H9 (cell line): ENCODE measurements around the gene KIAA1549. TPM values are rescaled to one million over a fixed set of nuclear protein-coding genes. Genes with fewer than 3 reads are reported as not detected.

ENCODE experiments used
- DNase-seq: peaks from one replicate; pipeline ENCODE4 v3.0.0-alpha.2; 2017
- H2AFZ ChIP-seq: one replicate; pipeline ENCODE4 v1.6.1; 2013; ENCODE audit warnings: mild to moderate bottlenecking, low read length, control low read depth, moderate library complexity
- H2AK5ac ChIP-seq: 2 replicates; pipeline ENCODE4 v1.6.1; 2013; ENCODE audit warnings: low read length, control low read depth, mixed read lengths; ENCODE audit not compliant: insufficient read length
- H2BK120ac ChIP-seq: one replicate; pipeline ENCODE4 v1.6.1; 2013; ENCODE audit warnings: low read depth, mild to moderate bottlenecking, low read length, control low read depth, inconsistent platforms; ENCODE audit not compliant: poor library complexity, severe bottlenecking
- H2BK12ac ChIP-seq: 2 replicates; pipeline ENCODE4 v1.6.1; 2013; ENCODE audit warnings: low read length, control low read depth, mixed read lengths, low read depth; ENCODE audit not compliant: insufficient read length
- H2BK15ac ChIP-seq: 2 replicates; pipeline ENCODE4 v1.6.1; 2013; ENCODE audit warnings: low read depth, low read length, control low read depth
- H2BK20ac ChIP-seq: one replicate; pipeline ENCODE4 v1.6.1; 2013; ENCODE audit warnings: low read depth, mild to moderate bottlenecking, low read length, control low read depth, inconsistent platforms; ENCODE audit not compliant: poor library complexity, severe bottlenecking
- H2BK5ac ChIP-seq: 2 replicates; pipeline ENCODE4 v1.6.1; 2013; ENCODE audit warnings: low read length, control low read depth, mixed read lengths; ENCODE audit not compliant: insufficient read length
- H3K14ac ChIP-seq: 2 replicates; pipeline ENCODE4 v1.6.1; 2013; ENCODE audit warnings: low read length, control low read depth; ENCODE audit not compliant: insufficient read depth
- H3K18ac ChIP-seq: 2 replicates; pipeline ENCODE4 v1.6.1; 2013; ENCODE audit warnings: low read depth, mild to moderate bottlenecking, mixed read lengths, low read length, control low read depth; ENCODE audit not compliant: insufficient read length
- H3K23ac ChIP-seq: 2 replicates; pipeline ENCODE4 v1.6.1; 2013; ENCODE audit warnings: low read length, control low read depth, mixed read lengths, low read depth; ENCODE audit not compliant: insufficient read length
- H3K23me2 ChIP-seq: 2 replicates; pipeline ENCODE4 v1.6.1; 2013; ENCODE audit warnings: low read depth, mild to moderate bottlenecking, mixed read lengths, low read length, control low read depth; ENCODE audit not compliant: insufficient read length, poor library complexity, severe bottlenecking
- H3K27ac ChIP-seq: 2 replicates; pipeline ENCODE4 v1.5.1; 2013; ENCODE audit warnings: low read length, control low read depth, mixed read lengths, low read depth; ENCODE audit not compliant: insufficient read length
- H3K27me3 ChIP-seq: 2 replicates; pipeline ENCODE4 v1.6.1; 2013; ENCODE audit warnings: low read length, control low read depth, inconsistent platforms; ENCODE audit not compliant: insufficient read depth
- H3K4ac ChIP-seq: 2 replicates; pipeline ENCODE4 v1.6.1; 2013; ENCODE audit warnings: low read depth, mild to moderate bottlenecking, control low read depth, inconsistent platforms, low read length, moderate library complexity
- H3K4me1 ChIP-seq: 2 replicates; pipeline ENCODE4 v1.6.1; 2013; ENCODE audit warnings: low read length, control low read depth, inconsistent platforms; ENCODE audit not compliant: insufficient read depth
- H3K4me2 ChIP-seq: 2 replicates; pipeline ENCODE4 v1.6.1; 2013; ENCODE audit warnings: low read length, control low read depth, mixed read lengths; ENCODE audit not compliant: insufficient read length, insufficient read depth
- H3K56ac ChIP-seq: 2 replicates; pipeline ENCODE4 v1.6.1; 2013; ENCODE audit warnings: low read depth, mild to moderate bottlenecking, mixed read lengths, low read length, control low read depth; ENCODE audit not compliant: insufficient read length
- H3K79me1 ChIP-seq: 2 replicates; pipeline ENCODE4 v1.6.1; 2013; ENCODE audit warnings: low read depth, mild to moderate bottlenecking, moderate library complexity, low read length, control low read depth, inconsistent platforms; ENCODE audit not compliant: insufficient read depth, poor library complexity, severe bottlenecking
- H3K79me2 ChIP-seq: 2 replicates; pipeline ENCODE4 v1.6.1; 2013; ENCODE audit warnings: low read length, control low read depth, inconsistent platforms; ENCODE audit not compliant: insufficient read depth
- H3K9ac ChIP-seq: 2 replicates; pipeline ENCODE4 v1.6.1; 2013; ENCODE audit warnings: low read length, control low read depth, mixed read lengths; ENCODE audit not compliant: insufficient read length; ENCODE audit errors: extremely low read depth
- H3K9me3 ChIP-seq: one replicate; pipeline ENCODE4 v1.6.1; 2013; ENCODE audit warnings: low read depth, low read length, inconsistent platforms; ENCODE audit not compliant: control insufficient read depth
- H3T11ph ChIP-seq: one replicate; pipeline ENCODE4 v1.6.1; 2013; ENCODE audit warnings: mild to moderate bottlenecking, low read length, control low read depth, inconsistent platforms
- H4K20me1 ChIP-seq: one replicate; pipeline ENCODE4 v1.6.1; 2013; ENCODE audit not compliant: control insufficient read depth, insufficient read length, insufficient read depth
- H4K5ac ChIP-seq: 2 replicates; pipeline ENCODE4 v1.6.1; 2013; ENCODE audit warnings: low read depth, mild to moderate bottlenecking, mixed read lengths, low read length, control low read depth; ENCODE audit not compliant: insufficient read length
- H4K8ac ChIP-seq: replicated peaks from 2 replicates; pipeline ENCODE4 v1.6.1; 2013; ENCODE audit warnings: low read length, control low read depth, mixed read lengths, low read depth; ENCODE audit not compliant: insufficient read length
- H4K91ac ChIP-seq: 2 replicates; pipeline ENCODE4 v1.6.1; 2013; ENCODE audit warnings: low read depth, mild to moderate bottlenecking, moderate library complexity, mixed read lengths, low read length, control low read depth; ENCODE audit not compliant: insufficient read length
- H3K27ac Mint-ChIP-seq, 3 experiments: 2 replicates in 2 of 3; 3 replicates in 1 of 3; pipeline ENCODE4 v1.8.0; 2020 to 2021; ENCODE audit warnings: mixed read lengths in 3 of 3, mild to moderate bottlenecking in 1 of 3, moderate library complexity in 1 of 3
- H3K27me3 Mint-ChIP-seq: 2 replicates; pipeline ENCODE4 v1.8.0; 2021; ENCODE audit warnings: low read depth, mild to moderate bottlenecking, moderate library complexity, mixed read lengths
- H3K36me3 Mint-ChIP-seq, 3 experiments: 2 replicates in 2 of 3; 3 replicates in 1 of 3; pipeline ENCODE4 v1.8.0; 2020 to 2021; ENCODE audit warnings: low read depth in 3 of 3, mixed read lengths in 3 of 3; ENCODE audit not compliant: insufficient read depth in 1 of 3
- H3K4me1 Mint-ChIP-seq, 2 experiments: 2 replicates each; pipeline ENCODE4 v1.8.0; 2020; ENCODE audit warnings: mixed read lengths in 2 of 2
- H3K4me3 Mint-ChIP-seq, 2 experiments: 2 replicates in 1 of 2; 3 replicates in 1 of 2; pipeline ENCODE4 v1.8.0; 2020 to 2021; ENCODE audit warnings: mild to moderate bottlenecking in 2 of 2, mixed read lengths in 2 of 2, moderate library complexity in 1 of 2
- H3K9me3 Mint-ChIP-seq, 2 experiments: 2 replicates in 1 of 2; 3 replicates in 1 of 2; pipeline ENCODE4 v1.8.0; 2020; ENCODE audit warnings: mild to moderate bottlenecking in 2 of 2, mixed read lengths in 2 of 2, moderate library complexity in 1 of 2
- WGBS: extraction: QIAGEN DNeasy Blood & Tissue Kit; methylation state at CpG from one replicate; pipeline ENCODE4 v1.1.7; 2013; ENCODE audit warnings: missing lambda C conversion rate, low lambda C conversion rate, mixed read lengths; ENCODE audit not compliant: insufficient read length; ENCODE audit errors: extremely low coverage; 5-methylcytosine and 5-hydroxymethylcytosine counted together
- total RNA-seq: library from RNA; stranded (reverse); gene quantifications from 2 replicates; pipeline ENCODE4 v1.2.1, GENCODE V29; 2021
- TF ChIP-seq, protein P1 (sequence below): fragments of 200-600 bp; sonication (generic); conservative IDR thresholded peaks from 3 replicates; pipeline ENCODE4 v1.8.0; 2021; ENCODE audit warnings: antibody characterized with exemption, mild to moderate bottlenecking

The KIAA1549 gene
- total RNA-seq, 1 experiment from 2014 or later, result 11.9 TPM

DNA sequence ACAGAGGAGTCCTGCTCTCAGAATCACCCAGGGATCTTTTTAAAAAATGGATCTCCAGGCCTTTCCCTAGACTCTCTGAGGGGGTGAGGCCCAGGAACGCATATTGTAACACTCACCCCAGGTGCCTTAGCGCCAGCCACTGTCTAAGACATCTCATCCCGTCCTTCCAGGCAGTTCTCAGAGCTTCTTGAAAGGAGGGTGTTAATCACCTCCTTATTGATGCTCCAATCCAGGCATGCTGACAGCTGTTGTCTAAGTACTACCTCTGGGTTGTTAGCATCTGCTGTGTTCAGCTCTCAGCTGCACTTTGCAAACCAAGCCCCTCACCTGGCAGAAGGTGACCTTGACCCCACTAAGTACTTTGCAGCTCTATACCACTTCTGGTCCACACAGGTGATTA, 36.0 kb downstream of the KIAA1549 start:
- peak overlapping the region in 1 of 3 experiments; percentile 76; a peak in 1 of 7 replicates for H3K27ac Mint-ChIP-seq
- Histone ChIP-seq H4K91ac (no peak overlapping the region), H3K4me1 (peaks cover 4% of the 10 kb centered on the region; the same call in 1 of the 2 replicates), H2BK12ac (no peak overlapping the region), H3K23ac (no peak overlapping the region), H3K4ac (no peak overlapping the region), H2AK5ac (no peak overlapping the region), H2BK120ac (no peak overlapping the region), H2BK15ac (no peak overlapping the region), H3T11ph (no peak overlapping the region), H3K23me2 (no peaks in the 10 kb centered on the region), H4K20me1 (no peaks in the 10 kb centered on the region), H3K14ac (no peak overlapping the region), H3K27ac (no peak overlapping the region), H3K56ac (no peak overlapping the region), H4K8ac (no peak overlapping the region), H4K5ac (no peak overlapping the region), H2BK20ac (no peak overlapping the region), H3K27me3 (no peaks in the 10 kb centered on the region), H3K4me2 (no peak overlapping the region), H3K79me2 (no peaks in the 10 kb centered on the region), H2AFZ (no peak overlapping the region), H2BK5ac (no peak overlapping the region), H3K79me1 (no peaks in the 10 kb centered on the region), H3K18ac (no peak overlapping the region), H3K9ac (no peak overlapping the region), H3K9me3 (no peaks in the 10 kb centered on the region)
- no peaks in the 10 kb centered on the region for H3K9me3 Mint-ChIP-seq
- no peak overlapping the region for H3K4me3 Mint-ChIP-seq
- no peak for DNase-seq
- peaks cover 18 to 42% of the 10 kb centered on the region in 2 experiments for H3K4me1 Mint-ChIP-seq
- no peaks in the 10 kb centered on the region for H3K36me3 Mint-ChIP-seq
- H3K27me3 Mint-ChIP-seq, result no peaks in the 10 kb centered on the region
- WGBS, result no CpG with 5 or more reads among the region's 3 CpGs
- TF ChIP-seq, protein P1, sequence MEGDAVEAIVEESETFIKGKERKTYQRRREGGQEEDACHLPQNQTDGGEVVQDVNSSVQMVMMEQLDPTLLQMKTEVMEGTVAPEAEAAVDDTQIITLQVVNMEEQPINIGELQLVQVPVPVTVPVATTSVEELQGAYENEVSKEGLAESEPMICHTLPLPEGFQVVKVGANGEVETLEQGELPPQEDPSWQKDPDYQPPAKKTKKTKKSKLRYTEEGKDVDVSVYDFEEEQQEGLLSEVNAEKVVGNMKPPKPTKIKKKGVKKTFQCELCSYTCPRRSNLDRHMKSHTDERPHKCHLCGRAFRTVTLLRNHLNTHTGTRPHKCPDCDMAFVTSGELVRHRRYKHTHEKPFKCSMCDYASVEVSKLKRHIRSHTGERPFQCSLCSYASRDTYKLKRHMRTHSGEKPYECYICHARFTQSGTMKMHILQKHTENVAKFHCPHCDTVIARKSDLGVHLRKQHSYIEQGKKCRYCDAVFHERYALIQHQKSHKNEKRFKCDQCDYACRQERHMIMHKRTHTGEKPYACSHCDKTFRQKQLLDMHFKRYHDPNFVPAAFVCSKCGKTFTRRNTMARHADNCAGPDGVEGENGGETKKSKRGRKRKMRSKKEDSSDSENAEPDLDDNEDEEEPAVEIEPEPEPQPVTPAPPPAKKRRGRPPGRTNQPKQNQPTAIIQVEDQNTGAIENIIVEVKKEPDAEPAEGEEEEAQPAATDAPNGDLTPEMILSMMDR, result no peak
